Upper lobe of left lung (tissue), 4 donors: ENCODE results near the gene CALHM5.

Experiments
- CTCF ChIP-seq, 6 experiments: fragments of 450-650 bp in 4 of 6; fragments of 200-600 bp in 2 of 6; sonication (generic) in 2 of 6; IDR thresholded peaks; one replicate each; pipeline ENCODE4 v1.5.1; 2016 to 2019; ENCODE audit warnings: antibody characterized with exemption in 6 of 6
- EP300 ChIP-seq, 4 donors: sonication (generic); formaldehyde crosslinking; IDR thresholded peaks; one replicate each; pipeline ENCODE4 v1.5.1; 2017; ENCODE audit warnings: antibody characterized with exemption in 4 of 4, control low read depth in 2 of 4
- POLR2A ChIP-seq, 4 donors: fragments of 450-650 bp; IDR thresholded peaks; one replicate each; pipeline ENCODE4 v1.5.1; 2016 to 2017; ENCODE audit warnings: antibody characterized with exemption in 4 of 4, mild to moderate bottlenecking in 2 of 4
- POLR2AphosphoS5 ChIP-seq, 2 donors: sonication (generic); formaldehyde crosslinking; IDR thresholded peaks; one replicate each; pipeline ENCODE4 v1.5.1; 2017; ENCODE audit warnings: antibody characterized with exemption in 2 of 2

GRCh38 chr6:116562614-116563013 is 51.2 kb downstream of the CALHM5 start:
- TF ChIP-seq CTCF (IDR thresholded peaks at IDR 0.05) (no peak), EP300 (IDR thresholded peaks at IDR 0.05) (no peak), POLR2A (IDR thresholded peaks at IDR 0.05) (no peak), POLR2AphosphoS5 (IDR thresholded peaks at IDR 0.05) (no peak)
